Rectal smooth muscle tissue (tissue), 1 donor: ENCODE data around the gene KIF2C.

Experiments
- H3K27ac ChIP-seq: one replicate; pipeline ENCODE4 v1.7.0; 2013; ENCODE audit warnings: low read depth, low read length, inconsistent platforms
- H3K27me3 ChIP-seq: one replicate; pipeline ENCODE4 v1.7.0; 2013; ENCODE audit warnings: low read length; ENCODE audit not compliant: control insufficient read depth, insufficient read depth
- H3K36me3 ChIP-seq: one replicate; pipeline ENCODE4 v1.7.0; 2013; ENCODE audit warnings: low read length; ENCODE audit not compliant: control insufficient read depth, insufficient read depth
- H3K4me1 ChIP-seq: one replicate; pipeline ENCODE4 v1.7.0; 2013; ENCODE audit warnings: low read length; ENCODE audit not compliant: control insufficient read depth, insufficient read depth
- H3K4me3 ChIP-seq: one replicate; pipeline ENCODE4 v1.7.0; 2013; ENCODE audit warnings: low read length
- H3K9ac ChIP-seq: one replicate; pipeline ENCODE4 v1.7.0; 2013; ENCODE audit warnings: low read length

KIF2C gene

DNA sequence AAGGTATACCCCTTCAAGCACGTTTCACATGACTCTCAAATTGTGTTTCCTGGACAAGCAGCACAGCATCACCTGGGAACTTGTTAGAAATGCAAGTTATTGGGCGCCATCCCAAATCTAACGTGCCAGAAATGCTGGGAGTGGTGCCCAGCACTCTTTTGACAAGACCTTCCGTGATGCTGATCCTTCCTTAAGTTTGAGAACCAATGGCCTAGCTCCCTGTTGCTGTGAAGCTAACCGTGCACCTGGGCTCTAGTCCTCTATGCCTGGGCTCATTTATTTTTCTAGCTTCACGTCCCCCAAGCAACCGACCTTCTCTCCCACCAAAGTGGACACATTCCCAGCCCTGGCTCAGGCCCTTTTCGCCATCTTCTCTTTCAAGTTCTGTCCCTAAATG is 44.1 kb downstream of the KIF2C start:
- peak overlapping the region; percentile 55 for H3K4me3 ChIP-seq
- H3K36me3 ChIP-seq = peaks cover 3% of the 10 kb centered on the region
- no peaks in the 10 kb centered on the region for H3K27me3 ChIP-seq

GRCh38 chr1:44784094-44785028 is 44.7 kb downstream of the KIF2C start:
- no peaks in the 10 kb centered on the region for H3K27me3 ChIP-seq
- peaks cover 10% of the 10 kb centered on the region for H3K4me1 ChIP-seq
- peaks cover 3% of the 10 kb centered on the region for H3K36me3 ChIP-seq
- no peak overlapping the region for H3K27ac ChIP-seq
- peak overlapping the region; percentile 55 for H3K4me3 ChIP-seq
- H3K9ac ChIP-seq = peak overlapping the region; percentile 47

More for the DNA sequence above, 44.1 kb downstream of the KIF2C start:
- no peak overlapping the region for H3K27ac ChIP-seq
- peaks cover 10% of the 10 kb centered on the region for H3K4me1 ChIP-seq
- H3K9ac ChIP-seq = peak overlapping the region; percentile 47

DNA sequence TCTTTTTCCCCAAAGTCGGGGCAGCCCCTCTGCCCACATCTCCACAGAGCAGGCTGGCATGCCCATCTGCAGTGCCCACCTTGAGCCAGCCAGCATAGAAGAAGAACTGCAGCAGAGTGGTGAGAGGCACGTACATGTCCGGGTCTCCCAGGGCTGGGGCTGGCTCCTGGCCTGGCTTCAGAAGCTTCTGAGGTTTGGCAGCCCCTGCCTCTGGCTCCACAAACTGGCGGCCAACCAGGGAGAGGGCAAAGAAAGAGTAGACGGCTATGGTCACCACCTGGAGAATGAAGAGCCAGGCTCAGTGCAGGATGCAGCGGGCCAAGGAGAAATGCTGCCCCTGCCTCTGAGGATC is 45.4 kb downstream of the KIF2C start:
- H3K27ac ChIP-seq = no peak overlapping the region

DNA sequence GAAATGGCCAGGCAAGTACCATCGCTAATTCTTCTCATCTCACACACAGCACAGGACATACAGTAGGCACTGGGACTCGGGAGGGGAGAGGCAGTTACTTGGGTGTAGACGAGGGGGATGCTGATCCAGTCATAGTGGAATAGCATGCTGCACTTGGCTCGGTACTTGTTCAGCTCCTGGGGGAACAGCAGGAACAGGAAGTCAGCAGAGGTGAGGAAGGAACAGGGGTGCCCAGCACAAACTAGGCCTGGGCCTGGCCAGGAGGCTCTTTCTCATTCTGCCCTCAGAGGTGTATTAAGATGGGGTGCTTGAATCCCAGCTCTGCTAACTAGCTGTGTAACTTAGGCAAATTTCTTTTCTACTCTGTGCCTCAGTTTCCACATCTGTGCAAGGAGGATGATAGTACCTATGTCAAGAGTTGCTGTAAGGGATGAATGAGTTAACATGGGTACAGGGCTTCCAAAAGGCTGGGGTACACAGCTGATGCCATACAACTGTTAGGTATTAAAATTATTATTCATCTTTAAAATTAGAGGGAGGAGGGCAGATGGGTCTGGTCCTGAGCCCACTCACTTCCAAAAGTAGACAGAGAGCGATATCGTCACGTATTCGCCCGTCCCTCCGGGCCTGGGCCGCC is 46.0 kb downstream of the KIF2C start:
- H3K4me3 ChIP-seq = peak overlapping the region; percentile 75
- H3K36me3 ChIP-seq = peaks cover 3% of the 10 kb centered on the region
- no peak overlapping the region for H3K27ac ChIP-seq
- peaks cover 10% of the 10 kb centered on the region for H3K4me1 ChIP-seq
- no peaks in the 10 kb centered on the region for H3K27me3 ChIP-seq
- H3K9ac ChIP-seq = no peak overlapping the region

More for the DNA sequence above, 45.4 kb downstream of the KIF2C start:
- Histone ChIP-seq H3K27me3 (no peaks in the 10 kb centered on the region), H3K9ac (no peak overlapping the region), H3K4me3 (peak overlapping the region; percentile 55), H3K4me1 (peaks cover 10% of the 10 kb centered on the region), H3K36me3 (peaks cover 3% of the 10 kb centered on the region)

DNA sequence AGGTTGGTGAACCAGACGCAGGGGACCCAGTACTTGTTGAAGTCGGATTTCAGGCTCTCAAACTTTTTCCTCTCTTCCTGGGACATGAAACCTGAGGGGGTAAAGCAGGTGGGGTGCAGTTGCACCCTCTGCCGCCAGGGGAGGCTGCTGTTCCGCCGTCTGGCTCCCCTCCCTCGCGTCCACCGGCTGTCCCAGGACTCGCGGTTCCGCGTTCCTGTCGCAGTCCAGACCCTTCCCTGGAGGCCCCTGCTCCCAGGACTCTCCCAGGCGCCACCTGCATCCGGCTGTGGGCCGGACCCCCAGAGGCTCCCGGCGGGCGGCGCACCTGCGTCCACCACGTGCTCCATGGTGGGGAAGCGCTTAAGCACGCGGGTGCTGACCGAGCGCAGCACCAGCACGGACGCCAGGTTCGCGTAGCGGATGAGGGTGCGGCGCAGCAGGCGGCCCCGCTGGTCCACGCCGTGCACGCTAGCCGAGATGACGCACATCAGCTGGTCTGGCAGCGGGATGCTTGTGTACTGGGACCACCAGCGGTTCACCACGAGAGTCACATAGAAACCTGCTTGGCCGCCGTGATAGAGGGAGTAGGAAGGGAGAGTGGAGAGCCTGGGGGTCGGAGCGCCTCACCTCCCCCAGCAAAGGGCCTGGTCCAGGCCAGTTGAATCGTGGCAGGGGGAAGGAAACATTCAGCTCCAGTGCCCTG is 46.7 kb downstream of the KIF2C start:
- no peaks in the 10 kb centered on the region for H3K27me3 ChIP-seq
- no peaks in the 10 kb centered on the region for H3K36me3 ChIP-seq
- peak overlapping the region; percentile 75 for H3K4me3 ChIP-seq
- H3K27ac ChIP-seq = peak overlapping the region; percentile 32
- peak overlapping the region; percentile 17 for H3K9ac ChIP-seq
- peaks cover 10% of the 10 kb centered on the region for H3K4me1 ChIP-seq

DNA sequence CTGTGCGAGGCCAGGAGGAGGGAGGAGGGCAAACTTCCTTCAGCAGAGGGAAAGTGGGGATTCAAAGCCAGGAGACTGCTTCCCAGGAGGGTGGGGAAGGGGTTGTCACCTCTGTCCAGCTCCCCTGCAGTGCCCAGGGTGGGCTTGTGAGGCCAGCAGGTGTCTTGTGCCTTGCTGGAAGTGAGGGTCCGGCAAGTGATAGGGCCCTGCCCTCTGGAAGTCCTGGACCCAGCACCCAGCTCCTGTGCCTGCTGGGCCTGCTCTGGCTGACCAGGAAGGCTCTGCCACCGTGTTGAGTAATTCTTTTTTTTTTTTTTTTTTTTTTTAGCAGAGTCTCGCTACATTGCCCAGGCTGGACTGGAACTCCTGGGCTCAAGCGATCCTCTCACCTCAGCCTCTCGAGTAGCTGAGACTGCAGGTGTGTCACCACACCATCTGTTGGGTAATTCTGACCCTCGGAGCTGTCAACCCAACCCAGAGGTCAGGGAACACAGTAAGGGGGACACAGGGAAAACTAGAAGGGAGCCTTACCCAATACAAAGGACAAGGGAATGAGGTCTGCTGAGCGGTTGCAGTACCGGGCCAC is 47.3 kb downstream of the KIF2C start:
- Histone ChIP-seq H3K27me3 (no peaks in the 10 kb centered on the region), H3K4me3 (peak overlapping the region; percentile 75), H3K9ac (peak overlapping the region; percentile 17), H3K4me1 (peaks cover 10% of the 10 kb centered on the region), H3K36me3 (no peaks in the 10 kb centered on the region), H3K27ac (peak overlapping the region; percentile 32)

GRCh38 chr1:44787506-44787905 is 47.9 kb downstream of the KIF2C start:
- no peak overlapping the region for H3K9ac ChIP-seq
- no peaks in the 10 kb centered on the region for H3K36me3 ChIP-seq
- H3K4me3 ChIP-seq = no peak overlapping the region
- peaks cover 10% of the 10 kb centered on the region for H3K4me1 ChIP-seq
- no peaks in the 10 kb centered on the region for H3K27me3 ChIP-seq
- H3K27ac ChIP-seq = no peak overlapping the region

GRCh38 chr1:44788120-44788860 is 48.7 kb downstream of the KIF2C start, which contains the start of gene BEST4:
BEST4 (minus strand) TSS chr1:44788170; CDS start chr1:44787705, 465 bp downstream.
- no peak within 1 kb of the TSS for H3K27ac ChIP-seq
- no peak within 1 kb of the TSS for H3K9ac ChIP-seq
- H3K27me3 ChIP-seq = no peaks in the 10 kb centered on the region
- H3K36me3 ChIP-seq = no peaks in the 10 kb centered on the region
- H3K4me1 ChIP-seq = peaks cover 10% of the 10 kb centered on the region
- H3K4me3 ChIP-seq = no peak within 1 kb of the TSS

- no peaks in the 10 kb centered on the region for H3K4me1 ChIP-seq
- H3K27me3 ChIP-seq = no peaks in the 10 kb centered on the region
- H3K9ac ChIP-seq = no peak overlapping the region
- H3K36me3 ChIP-seq = no peaks in the 10 kb centered on the region
- no peak overlapping the region for H3K27ac ChIP-seq
- H3K4me3 ChIP-seq = no peak overlapping the region
Measured at GRCh38 chr1:44790968-44791801, 51.5 kb downstream of the KIF2C start.

DNA sequence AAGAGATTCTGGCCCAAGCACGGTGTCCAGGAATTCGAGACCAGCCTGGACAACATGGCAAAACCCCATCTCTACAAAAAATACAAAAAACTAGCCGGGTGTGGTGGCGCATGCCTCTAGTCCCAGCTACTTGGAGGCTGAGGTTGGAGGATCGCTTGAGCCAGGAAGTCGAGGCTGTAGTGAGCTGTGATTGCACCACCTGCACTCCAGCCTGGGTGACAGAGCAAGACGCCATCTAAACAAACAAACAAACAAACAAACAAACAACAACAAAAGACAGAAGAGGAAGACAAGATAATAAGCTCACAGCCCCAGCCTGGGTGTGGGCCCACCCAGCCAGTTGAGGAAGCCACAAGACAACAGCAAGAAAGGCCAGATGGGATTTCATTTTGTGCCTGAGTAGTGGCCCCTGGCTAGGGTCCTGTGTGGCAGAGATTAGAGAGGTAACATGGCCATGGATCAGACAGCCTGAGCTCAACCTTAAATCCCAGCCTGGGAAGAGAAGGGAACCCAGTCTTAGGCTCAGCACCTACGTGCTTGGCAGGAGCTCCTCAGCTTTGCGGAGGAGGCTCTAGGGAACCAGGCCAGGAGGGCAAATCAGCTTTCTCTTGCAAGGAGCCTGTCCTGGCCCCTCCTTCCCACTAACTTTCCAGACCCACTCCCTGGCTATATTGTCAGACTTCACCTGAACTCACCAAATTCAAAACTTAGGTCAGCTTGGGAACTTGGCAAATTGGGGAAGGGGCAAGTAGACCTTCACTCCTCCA is 53.3 kb downstream of the KIF2C start:
- no peaks in the 10 kb centered on the region for H3K27me3 ChIP-seq
- H3K4me1 ChIP-seq = no peaks in the 10 kb centered on the region
- H3K9ac ChIP-seq = no peak overlapping the region
- H3K4me3 ChIP-seq = no peak overlapping the region
- no peak overlapping the region for H3K27ac ChIP-seq
- no peaks in the 10 kb centered on the region for H3K36me3 ChIP-seq
